ENCODE data around the gene GAD1.

DNA sequence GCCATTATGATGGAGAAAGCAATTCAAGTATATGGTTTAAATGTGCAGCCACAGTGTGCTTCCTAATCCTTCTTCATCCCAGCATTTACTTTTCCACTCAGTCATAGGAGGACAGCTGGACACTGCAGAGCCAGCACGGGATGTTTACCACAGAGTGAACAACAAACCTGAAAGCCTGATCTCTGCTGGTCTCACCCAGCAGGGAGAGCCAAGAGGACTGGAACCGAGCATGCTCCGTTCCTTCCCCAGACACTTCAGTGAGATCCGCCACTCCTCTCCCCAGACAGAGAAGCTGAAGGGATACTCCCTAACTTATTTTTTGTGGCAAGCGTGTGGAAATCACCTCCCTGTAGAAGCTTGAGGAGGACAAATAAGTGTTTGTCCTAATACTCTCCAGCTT is 89.2 kb downstream of the GAD1 start:
- TF ChIP-seq, protein P1, sequence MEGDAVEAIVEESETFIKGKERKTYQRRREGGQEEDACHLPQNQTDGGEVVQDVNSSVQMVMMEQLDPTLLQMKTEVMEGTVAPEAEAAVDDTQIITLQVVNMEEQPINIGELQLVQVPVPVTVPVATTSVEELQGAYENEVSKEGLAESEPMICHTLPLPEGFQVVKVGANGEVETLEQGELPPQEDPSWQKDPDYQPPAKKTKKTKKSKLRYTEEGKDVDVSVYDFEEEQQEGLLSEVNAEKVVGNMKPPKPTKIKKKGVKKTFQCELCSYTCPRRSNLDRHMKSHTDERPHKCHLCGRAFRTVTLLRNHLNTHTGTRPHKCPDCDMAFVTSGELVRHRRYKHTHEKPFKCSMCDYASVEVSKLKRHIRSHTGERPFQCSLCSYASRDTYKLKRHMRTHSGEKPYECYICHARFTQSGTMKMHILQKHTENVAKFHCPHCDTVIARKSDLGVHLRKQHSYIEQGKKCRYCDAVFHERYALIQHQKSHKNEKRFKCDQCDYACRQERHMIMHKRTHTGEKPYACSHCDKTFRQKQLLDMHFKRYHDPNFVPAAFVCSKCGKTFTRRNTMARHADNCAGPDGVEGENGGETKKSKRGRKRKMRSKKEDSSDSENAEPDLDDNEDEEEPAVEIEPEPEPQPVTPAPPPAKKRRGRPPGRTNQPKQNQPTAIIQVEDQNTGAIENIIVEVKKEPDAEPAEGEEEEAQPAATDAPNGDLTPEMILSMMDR (conservative IDR thresholded peaks at IDR 0.05): no peak
- no peak for TF ChIP-seq ZFX (IDR thresholded peaks at IDR 0.05)

All from C4-2B (cell line).